Astrocyte (in vitro differentiated cells and primary cell): Measurements from ENCODE around the gene GCK.

Source experiments
- CTCF ChIP-seq: IDR thresholded peaks from 2 replicates; pipeline ENCODE4 v1.5.1; 2011; ENCODE audit warnings: low read depth, mild to moderate bottlenecking, inconsistent platforms, low read length, moderate library complexity; ENCODE audit not compliant: insufficient read depth
- EZH2 ChIP-seq: IDR thresholded peaks from 2 replicates; pipeline ENCODE4 v1.6.1; 2012; ENCODE audit warnings: mild to moderate bottlenecking, low read length, inconsistent platforms; ENCODE audit not compliant: insufficient read depth

GRCh38 chr7:44094883-44095592 is 94.2 kb downstream of the GCK start:
- TF ChIP-seq CTCF (no peak), EZH2 (no peak)
